Tibial nerve (tissue), 4 donors: Measurements from ENCODE around the gene DIP2B.

Experiments
- CTCF ChIP-seq, 5 experiments: fragments of 200-600 bp in 3 of 5; fragments of 450-650 bp in 2 of 5; sonication (generic) in 3 of 5; IDR thresholded peaks; one replicate each; pipeline ENCODE4 v1.5.1; 2016 to 2019; ENCODE audit warnings: antibody characterized with exemption in 5 of 5, mild to moderate bottlenecking in 3 of 5, moderate library complexity in 2 of 5
- EP300 ChIP-seq, 2 donors: sonication (generic); formaldehyde crosslinking; IDR thresholded peaks; one replicate each; pipeline ENCODE4 v1.6.1; 2017; ENCODE audit warnings: antibody characterized with exemption in 2 of 2, mild to moderate bottlenecking in 1 of 2
- POLR2A ChIP-seq, 2 donors: fragments of 450-650 bp; IDR thresholded peaks; one replicate each; pipeline ENCODE4 v1.6.1; 2017; ENCODE audit warnings: antibody characterized with exemption in 2 of 2, mild to moderate bottlenecking in 2 of 2, moderate library complexity in 2 of 2

DNA sequence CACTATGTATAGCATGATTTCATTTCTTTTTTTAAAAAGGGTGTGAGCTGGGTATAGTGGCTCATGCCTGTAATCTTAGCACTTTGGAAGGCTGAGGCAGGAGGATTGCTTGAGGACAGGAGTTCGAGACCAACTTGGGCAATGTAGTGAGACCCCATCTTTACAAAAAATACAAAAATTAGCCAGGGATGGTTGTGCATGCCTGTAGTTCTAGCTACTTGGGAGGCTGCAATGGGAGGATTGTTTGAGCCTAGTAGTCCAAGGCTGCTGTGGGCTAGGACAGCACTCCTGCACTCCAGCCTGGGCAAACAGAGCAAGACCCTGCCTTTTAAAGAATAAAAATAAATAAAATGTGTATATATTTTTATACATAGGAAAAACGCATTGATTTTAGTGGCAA is 43.0 kb downstream of the DIP2B start:
- TF ChIP-seq CTCF (IDR thresholded peaks at IDR 0.05) (no peak), POLR2A (IDR thresholded peaks at IDR 0.05) (no peak), EP300 (IDR thresholded peaks at IDR 0.05) (no peak)
